Endothelial cell (in vitro differentiated cells): ENCODE measurements around the gene PRRC2A. TPM values are rescaled to one million over a fixed set of nuclear protein-coding genes. Genes with fewer than 3 reads are reported as not detected.

Experiments used
- DNase-seq: peaks from one replicate; pipeline ENCODE4 v3.0.0; 2021; ENCODE audit warnings: low spot score
- H3K27ac Mint-ChIP-seq: one replicate; pipeline ENCODE4 v1.8.0; 2021; ENCODE audit warnings: mixed read lengths, inconsistent platforms; ENCODE audit not compliant: unreplicated experiment
- H3K27me3 Mint-ChIP-seq: one replicate; pipeline ENCODE4 v1.8.0; 2021; ENCODE audit warnings: mild to moderate bottlenecking, moderate library complexity, mixed read lengths, inconsistent platforms; ENCODE audit not compliant: unreplicated experiment
- H3K36me3 Mint-ChIP-seq: one replicate; pipeline ENCODE4 v1.8.0; 2021; ENCODE audit warnings: mild to moderate bottlenecking, low read depth, mixed read lengths, inconsistent platforms; ENCODE audit not compliant: unreplicated experiment
- H3K4me1 Mint-ChIP-seq: one replicate; pipeline ENCODE4 v1.8.0; 2021; ENCODE audit warnings: mild to moderate bottlenecking, mixed read lengths, inconsistent platforms; ENCODE audit not compliant: unreplicated experiment
- H3K4me3 Mint-ChIP-seq: one replicate; pipeline ENCODE4 v1.8.0; 2021; ENCODE audit warnings: mild to moderate bottlenecking, mixed read lengths, inconsistent platforms; ENCODE audit not compliant: unreplicated experiment
- H3K9me3 Mint-ChIP-seq: one replicate; pipeline ENCODE4 v1.8.0; 2021; ENCODE audit warnings: mixed read lengths, inconsistent platforms; ENCODE audit not compliant: unreplicated experiment
- total RNA-seq: library from RNA; stranded (reverse); fragmentation: NEBNext Ultra II Directional; extraction: Animal tissue kit (Norgen Biotek cat#: 25700); gene quantifications from one replicate; pipeline ENCODE4 v1.2.1, GENCODE V29; 2021; ENCODE audit not compliant: unreplicated experiment
- TF ChIP-seq, protein P1 (sequence below): fragments of 200-600 bp; sonication (generic); IDR thresholded peaks from one replicate; pipeline ENCODE4 v1.5.0; 2021; ENCODE audit warnings: antibody characterized with exemption; ENCODE audit not compliant: unreplicated experiment

The PRRC2A gene
- total RNA-seq, 1 donor from 2014 or later: 149 TPM

DNA sequence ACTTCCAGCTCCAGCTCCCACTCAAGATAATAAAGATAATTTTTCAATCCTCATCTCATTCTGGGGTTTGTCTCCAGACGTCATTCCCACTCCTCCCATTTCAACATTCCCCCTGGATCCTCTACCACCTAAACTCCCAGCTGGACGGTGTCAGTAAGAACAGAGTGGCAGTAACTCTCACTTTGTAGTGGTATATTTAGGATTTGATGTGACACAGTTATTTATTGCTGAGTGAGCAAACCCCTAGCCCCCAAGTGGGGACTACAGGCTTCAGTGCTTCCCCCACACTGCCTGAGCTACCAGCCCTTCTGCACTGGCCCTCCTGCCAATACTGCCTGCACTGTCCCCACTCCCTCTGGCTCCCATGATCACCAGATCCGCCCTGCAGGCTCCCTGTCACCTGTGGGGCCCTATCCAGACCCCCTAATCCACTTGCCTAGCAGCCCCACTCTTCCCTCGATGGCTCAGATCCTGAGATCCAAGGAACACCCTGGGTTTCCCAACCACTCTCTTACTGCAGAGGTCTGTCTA is 37.7 kb downstream of the PRRC2A start:
- H3K36me3 Mint-ChIP-seq: peaks cover 4% of the 10 kb centered on the region
- peaks cover 16% of the 10 kb centered on the region for H3K4me1 Mint-ChIP-seq
- TF ChIP-seq, protein P1, sequence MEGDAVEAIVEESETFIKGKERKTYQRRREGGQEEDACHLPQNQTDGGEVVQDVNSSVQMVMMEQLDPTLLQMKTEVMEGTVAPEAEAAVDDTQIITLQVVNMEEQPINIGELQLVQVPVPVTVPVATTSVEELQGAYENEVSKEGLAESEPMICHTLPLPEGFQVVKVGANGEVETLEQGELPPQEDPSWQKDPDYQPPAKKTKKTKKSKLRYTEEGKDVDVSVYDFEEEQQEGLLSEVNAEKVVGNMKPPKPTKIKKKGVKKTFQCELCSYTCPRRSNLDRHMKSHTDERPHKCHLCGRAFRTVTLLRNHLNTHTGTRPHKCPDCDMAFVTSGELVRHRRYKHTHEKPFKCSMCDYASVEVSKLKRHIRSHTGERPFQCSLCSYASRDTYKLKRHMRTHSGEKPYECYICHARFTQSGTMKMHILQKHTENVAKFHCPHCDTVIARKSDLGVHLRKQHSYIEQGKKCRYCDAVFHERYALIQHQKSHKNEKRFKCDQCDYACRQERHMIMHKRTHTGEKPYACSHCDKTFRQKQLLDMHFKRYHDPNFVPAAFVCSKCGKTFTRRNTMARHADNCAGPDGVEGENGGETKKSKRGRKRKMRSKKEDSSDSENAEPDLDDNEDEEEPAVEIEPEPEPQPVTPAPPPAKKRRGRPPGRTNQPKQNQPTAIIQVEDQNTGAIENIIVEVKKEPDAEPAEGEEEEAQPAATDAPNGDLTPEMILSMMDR: no peak
- DNase-seq: no peak
- peaks cover 7% of the 10 kb centered on the region for H3K27me3 Mint-ChIP-seq
- H3K27ac Mint-ChIP-seq: peak overlapping the region; percentile 48
- H3K4me3 Mint-ChIP-seq: peak overlapping the region; percentile 62
- H3K9me3 Mint-ChIP-seq: no peaks in the 10 kb centered on the region

GRCh38 chr6:31658983-31659648 is 38.6 kb downstream of the PRRC2A start:
- H3K36me3 Mint-ChIP-seq: peaks cover 4% of the 10 kb centered on the region
- H3K4me3 Mint-ChIP-seq: peak overlapping the region; percentile 77
- TF ChIP-seq, protein P1: no peak
- no peaks in the 10 kb centered on the region for H3K9me3 Mint-ChIP-seq
- H3K27ac Mint-ChIP-seq: no peak overlapping the region
- H3K27me3 Mint-ChIP-seq: peaks cover 10% of the 10 kb centered on the region
- peaks cover 25% of the 10 kb centered on the region for H3K4me1 Mint-ChIP-seq
- no peak for DNase-seq

- H3K27me3 Mint-ChIP-seq: peaks cover 10% of the 10 kb centered on the region
- H3K4me1 Mint-ChIP-seq: peaks cover 32% of the 10 kb centered on the region
- peak overlapping the region; percentile 84 for H3K27ac Mint-ChIP-seq
- no peaks in the 10 kb centered on the region for H3K9me3 Mint-ChIP-seq
- no peak for DNase-seq
- H3K36me3 Mint-ChIP-seq: peaks cover 4% of the 10 kb centered on the region
- TF ChIP-seq, protein P1: no peak
- peak overlapping the region; percentile 91 for H3K4me3 Mint-ChIP-seq
Measured at GRCh38 chr6:31659649-31660380, 39.3 kb downstream of the PRRC2A start.

- Mint-ChIP-seq H3K4me1 (peaks cover 33% of the 10 kb centered on the region), H3K27me3 (peaks cover 7% of the 10 kb centered on the region), H3K4me3 (peak within 1 kb of the TSS; percentile 91), H3K36me3 (peaks cover 4% of the 10 kb centered on the region), H3K9me3 (no peaks in the 10 kb centered on the region), H3K27ac (peak within 1 kb of the TSS; percentile 84)
- DNase-seq: peak; percentile 75
- TF ChIP-seq, protein P1: no peak
Measured at GRCh38 chr6:31660381-31661261, 40.1 kb downstream of the PRRC2A start, which contains the start of gene C6orf47. Gene C6orf47, minus strand, starts transcription at chr6:31660778. Its CDS starts 831 bp downstream, at chr6:31659947.
